Epithelial cell of proximal tubule (primary cell): ENCODE results near the gene CTDSPL. TPM values are rescaled to one million over a fixed set of nuclear protein-coding genes. Genes with fewer than 3 reads are reported as not detected.

Source experiments
- DNase-seq: peaks from one replicate; pipeline ENCODE4 v3.0.0-alpha.2; 2011; ENCODE audit warnings: low read depth
- H3K4me3 ChIP-seq: 2 replicates; pipeline ENCODE4 v1.5.1; 2011; ENCODE audit warnings: low read depth, mild to moderate bottlenecking, low read length
- total RNA-seq: library from RNA; depleted of rRNA; stranded (reverse); fragments of >200 nt; gene quantifications from 2 replicates; pipeline ENCODE4 v1.2.3, GENCODE V29; 2015
- TF ChIP-seq, protein P1 (sequence below): conservative IDR thresholded peaks from 2 replicates; pipeline ENCODE4 v1.5.1; 2012; ENCODE audit warnings: low read depth, mild to moderate bottlenecking, low read length

The CTDSPL gene
- total RNA-seq, 1 donor from 2014 or later = 25.5 TPM

DNA sequence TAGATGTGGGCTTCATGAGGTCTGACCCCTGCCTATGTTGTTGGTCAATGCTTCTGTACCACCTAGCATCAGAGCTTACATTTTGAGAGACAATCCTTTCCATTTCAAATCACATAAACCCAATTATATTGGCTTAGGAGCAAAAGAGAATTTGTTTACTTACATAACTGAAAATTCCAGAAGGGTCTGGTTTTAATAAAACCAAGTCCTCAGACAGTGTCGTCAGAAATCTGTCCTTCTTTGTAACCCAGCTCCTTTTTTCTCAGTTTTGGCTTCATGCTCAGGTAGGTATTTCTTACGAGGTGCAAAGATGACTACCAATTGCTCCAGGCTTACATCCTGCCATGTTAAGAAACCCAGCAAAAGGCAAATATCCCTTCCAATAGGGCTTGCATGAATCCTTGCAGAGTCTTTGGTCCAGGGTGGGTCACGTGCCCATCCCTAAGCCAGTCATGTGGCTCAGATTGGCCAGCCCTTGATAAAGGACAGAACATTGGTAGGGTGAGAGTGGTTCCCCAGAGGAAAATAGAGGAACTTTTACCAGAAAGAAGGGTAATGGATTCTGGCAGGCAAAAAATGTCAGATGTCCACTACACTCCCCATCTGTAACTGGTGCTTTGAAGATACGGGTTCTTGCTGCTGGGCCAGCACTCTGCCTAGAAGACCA lies 78.7 kb downstream of the CTDSPL start:
- H3K4me3 ChIP-seq = no peak overlapping the region
- no peak for DNase-seq
- TF ChIP-seq, protein P1, sequence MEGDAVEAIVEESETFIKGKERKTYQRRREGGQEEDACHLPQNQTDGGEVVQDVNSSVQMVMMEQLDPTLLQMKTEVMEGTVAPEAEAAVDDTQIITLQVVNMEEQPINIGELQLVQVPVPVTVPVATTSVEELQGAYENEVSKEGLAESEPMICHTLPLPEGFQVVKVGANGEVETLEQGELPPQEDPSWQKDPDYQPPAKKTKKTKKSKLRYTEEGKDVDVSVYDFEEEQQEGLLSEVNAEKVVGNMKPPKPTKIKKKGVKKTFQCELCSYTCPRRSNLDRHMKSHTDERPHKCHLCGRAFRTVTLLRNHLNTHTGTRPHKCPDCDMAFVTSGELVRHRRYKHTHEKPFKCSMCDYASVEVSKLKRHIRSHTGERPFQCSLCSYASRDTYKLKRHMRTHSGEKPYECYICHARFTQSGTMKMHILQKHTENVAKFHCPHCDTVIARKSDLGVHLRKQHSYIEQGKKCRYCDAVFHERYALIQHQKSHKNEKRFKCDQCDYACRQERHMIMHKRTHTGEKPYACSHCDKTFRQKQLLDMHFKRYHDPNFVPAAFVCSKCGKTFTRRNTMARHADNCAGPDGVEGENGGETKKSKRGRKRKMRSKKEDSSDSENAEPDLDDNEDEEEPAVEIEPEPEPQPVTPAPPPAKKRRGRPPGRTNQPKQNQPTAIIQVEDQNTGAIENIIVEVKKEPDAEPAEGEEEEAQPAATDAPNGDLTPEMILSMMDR = no peak

DNA sequence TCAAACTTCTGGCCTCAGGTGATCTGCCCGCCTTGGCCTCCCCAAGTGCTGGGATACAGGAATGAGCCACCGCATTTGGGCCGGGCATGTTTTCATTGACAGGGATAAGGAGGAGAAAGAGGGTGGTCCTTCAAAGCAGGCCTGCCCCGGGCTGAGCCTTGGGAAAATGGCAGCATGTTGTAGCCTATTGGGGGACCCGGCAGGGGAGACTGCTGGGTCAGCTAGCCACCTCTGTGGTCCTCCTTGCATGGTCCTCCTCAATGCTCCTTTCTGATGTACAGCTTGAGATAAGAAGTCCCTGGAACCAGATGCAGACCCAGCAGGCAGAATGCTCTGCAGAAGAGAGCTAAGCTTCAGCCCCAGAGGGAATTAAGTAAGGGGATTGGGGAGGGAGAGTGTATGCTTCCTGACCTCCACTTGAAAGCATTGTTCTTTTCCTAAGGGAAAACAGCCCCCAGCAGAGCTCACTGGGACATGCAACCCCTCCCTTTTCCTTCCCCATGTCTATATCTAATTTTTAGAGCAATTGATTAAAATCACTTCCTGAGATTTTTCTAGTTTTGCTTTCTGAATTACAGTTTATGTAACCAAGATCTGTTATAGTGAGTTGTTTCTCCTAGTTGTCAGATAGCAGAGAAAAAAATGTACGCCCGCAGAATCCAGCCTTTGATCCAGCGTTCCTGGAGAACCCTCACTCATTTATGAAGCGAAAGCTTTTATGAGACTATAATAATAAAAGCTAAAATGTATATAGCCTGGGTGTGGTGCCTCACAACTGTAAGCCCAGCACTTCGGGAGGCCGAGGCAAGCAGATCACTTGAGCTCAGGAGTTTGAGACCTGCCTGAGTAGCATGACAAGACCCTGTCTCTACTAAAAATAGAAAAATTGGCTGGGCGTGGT lies 80.2 kb downstream of the CTDSPL start:
- no peak overlapping the region for H3K4me3 ChIP-seq
- no peak for DNase-seq
- TF ChIP-seq, protein P1 = no peak

DNA sequence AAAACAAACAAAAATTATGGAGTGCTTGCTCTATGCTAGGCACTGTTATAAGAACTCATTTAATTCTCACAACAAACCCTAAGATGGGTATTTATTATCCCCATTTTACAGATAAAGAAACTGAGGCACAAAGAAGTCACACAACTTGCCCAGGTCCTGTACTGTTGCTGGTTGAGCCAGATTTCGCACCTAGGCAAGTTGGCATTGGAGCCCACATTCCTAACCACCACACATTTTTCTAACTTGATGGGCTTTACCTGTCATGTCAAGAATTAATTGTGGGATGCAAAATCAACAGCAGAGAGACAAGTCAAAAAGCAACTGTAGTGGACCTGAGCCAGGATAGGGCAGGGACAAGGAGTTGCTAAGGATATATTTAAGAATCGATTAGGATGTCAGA lies 81.0 kb downstream of the CTDSPL start:
- no peak for DNase-seq
- H3K4me3 ChIP-seq = no peak overlapping the region
- TF ChIP-seq, protein P1 = no peak

GRCh38 chr3:37943126-37943525 lies 81.4 kb downstream of the CTDSPL start:
- H3K4me3 ChIP-seq = no peak overlapping the region
- TF ChIP-seq, protein P1 = no peak
- DNase-seq = no peak

GRCh38 chr3:37943631-37944314 lies 82.1 kb downstream of the CTDSPL start:
- no peak for DNase-seq
- no peak overlapping the region for H3K4me3 ChIP-seq
- TF ChIP-seq, protein P1 = no peak

- no peak for DNase-seq
Measured at GRCh38 chr3:37944391-37944842, 82.7 kb downstream of the CTDSPL start.

More at GRCh38 chr3:37944391-37944842, 82.7 kb downstream of the CTDSPL start:
- TF ChIP-seq, protein P1 = no peak
- H3K4me3 ChIP-seq = peak overlapping the region; percentile 12
